Heart left ventricle (tissue), 13 donors: ENCODE data around the gene KLHL35.

Source experiments
- CTCF ChIP-seq, 12 donors: fragments of 200-600 bp; sonication (generic) in 4 of 12; IDR thresholded peaks; one replicate each; pipeline versions ENCODE4 v1.5.0 to v1.8.0; 2018 to 2022; ENCODE audit warnings: antibody characterized with exemption in 12 of 12, mild to moderate bottlenecking in 5 of 12
- POLR2A ChIP-seq, 2 donors: fragments of 450-650 bp; IDR thresholded peaks; one replicate each; pipeline ENCODE4 v1.6.1; 2017; ENCODE audit warnings: antibody characterized with exemption in 2 of 2, mild to moderate bottlenecking in 2 of 2, moderate library complexity in 2 of 2
- donor health status: ischemic (EF 13 %, LVEDD 7.1; RV severe dilation, severe dysfunction).
- donor health status: DM: no; HTN: yes; CAD: no.
- donor health status: DM: no; HTN: no; CAD: no.
- donor health status: ischemic (EF 25% LVEDD 6.9; RV normal size, moderate dysfunction).
- donor health status: ischemic (EF 25% LVEDD 5.7; RV mildly dilated, moderate dysfunction).
- donor health status: ischemic (EF 35%, LVEDD 5.7; RV mildly dilated, moderate dysfunction).
- donor health status: nonischemic (EF 11% LVEDD 7.7; RV severe dilation, severe dysfunction).
- donor health status: DM: yes; HTN: yes; CAD: no.
- donor health status: PGD.
- donor health status: ischemic (EF 29% LVEDD 5.4; RV normal size, mild dysfunction).
- donor health status: nonischemic (EF 23%, LVEDD 6.1; RV moderate dilation, normal function).

- no peak for TF ChIP-seq CTCF (IDR thresholded peaks at IDR 0.05)
- TF ChIP-seq POLR2A (IDR thresholded peaks at IDR 0.05), result peak in 1 of 2 donors; percentile 57
These were observed 4.7 kb downstream of the KLHL35 start for GRCh38 chr11:75428281-75428724.
